Endodermal cell (in vitro differentiated cells): ENCODE data around the gene PGRMC1. TPM values are rescaled to one million over a fixed set of nuclear protein-coding genes. Genes with fewer than 3 reads are reported as not detected.

ENCODE experiments used
- DNase-seq: peaks from one replicate; pipeline ENCODE4 v3.0.0-alpha.2; 2017
- H3K27ac ChIP-seq: 2 replicates; pipeline ENCODE4 v1.5.1; 2013; ENCODE audit warnings: mild to moderate bottlenecking, low read depth, low read length, moderate library complexity
- H3K27me3 ChIP-seq: 2 replicates; pipeline ENCODE4 v1.6.1; 2013; ENCODE audit warnings: mild to moderate bottlenecking, low read length, moderate library complexity; ENCODE audit not compliant: insufficient read depth, control insufficient read depth, poor library complexity, severe bottlenecking
- H3K36me3 ChIP-seq: 2 replicates; pipeline ENCODE4 v1.7.0; 2013; ENCODE audit warnings: mild to moderate bottlenecking, low read length, moderate library complexity; ENCODE audit not compliant: control insufficient read depth, insufficient read depth
- H3K4me1 ChIP-seq: one replicate; pipeline ENCODE4 v1.7.0; 2013; ENCODE audit warnings: low read length; ENCODE audit not compliant: control insufficient read depth, insufficient read depth
- H3K4me3 ChIP-seq: 2 replicates; pipeline ENCODE4 v1.5.1; 2013; ENCODE audit warnings: mild to moderate bottlenecking, low read length, moderate library complexity
- H3K9ac ChIP-seq: 2 replicates; pipeline ENCODE4 v1.6.1; 2013; ENCODE audit warnings: mild to moderate bottlenecking, low read length, moderate library complexity; ENCODE audit not compliant: poor library complexity, severe bottlenecking; ENCODE audit errors: extremely low read depth
- H3K9me3 ChIP-seq: 2 replicates; pipeline ENCODE4 v1.6.1; 2013; ENCODE audit warnings: mild to moderate bottlenecking, low read length, moderate library complexity; ENCODE audit not compliant: control insufficient read depth
- H3K27ac Mint-ChIP-seq: 2 replicates; pipeline ENCODE4 v1.8.0; 2020; ENCODE audit warnings: mixed read lengths
- H3K27me3 Mint-ChIP-seq: 2 replicates; pipeline ENCODE4 v1.8.0; 2021; ENCODE audit warnings: mild to moderate bottlenecking, mixed read lengths; ENCODE audit not compliant: insufficient read depth
- H3K36me3 Mint-ChIP-seq: 2 replicates; pipeline ENCODE4 v1.8.0; 2020; ENCODE audit warnings: low read depth, mixed read lengths
- H3K4me1 Mint-ChIP-seq: 2 replicates; pipeline ENCODE4 v1.8.0; 2020; ENCODE audit warnings: mixed read lengths
- H3K4me3 Mint-ChIP-seq: 2 replicates; pipeline ENCODE4 v1.8.0; 2020; ENCODE audit warnings: mild to moderate bottlenecking, moderate library complexity, mixed read lengths
- H3K9me3 Mint-ChIP-seq: 2 replicates; pipeline ENCODE4 v1.8.0; 2020; ENCODE audit warnings: mild to moderate bottlenecking, mixed read lengths
- WGBS, 2 experiments: methylation state at CpG; one replicate each; pipeline versions ENCODE4 v1.1.5 to v1.1.7; 2013; ENCODE audit warnings: missing lambda C conversion rate in 2 of 2, mixed read lengths in 1 of 2; ENCODE audit not compliant: insufficient coverage in 1 of 2, insufficient read length in 1 of 2; 5-methylcytosine and 5-hydroxymethylcytosine counted together
- total RNA-seq, 2 donors: library from RNA; stranded (reverse); fragmentation: NEBNext Ultra II Directional in 1 of 2; extraction: Animal tissue kit (Norgen Biotek cat#: 25700) in 1 of 2; gene quantifications; 2 replicates in 1 of 2; 3 replicates in 1 of 2; pipeline ENCODE4 v1.2.1, GENCODE V29; 2021
- TF ChIP-seq, protein P1 (sequence below): fragments of 200-600 bp; sonication (generic); conservative IDR thresholded peaks from 2 replicates; pipeline ENCODE4 v1.5.0; 2021; ENCODE audit warnings: antibody characterized with exemption, mild to moderate bottlenecking

Gene PGRMC1
- total RNA-seq, 2 donors from 2014 or later: 108 to 115 TPM

GRCh38 chrX:119249891-119250290 is 13.8 kb downstream of the PGRMC1 start:
- no peaks in the 10 kb centered on the region for H3K9me3 ChIP-seq
- H3K27me3 ChIP-seq: no peaks in the 10 kb centered on the region
- H3K36me3 ChIP-seq: peaks cover 16% of the 10 kb centered on the region
- no peak for DNase-seq
- no peak overlapping the region for H3K4me3 Mint-ChIP-seq
- H3K27me3 Mint-ChIP-seq: no peaks in the 10 kb centered on the region
- H3K27ac ChIP-seq: no peak overlapping the region
- H3K4me1 Mint-ChIP-seq: no peaks in the 10 kb centered on the region
- H3K9ac ChIP-seq: no peak overlapping the region
- no peaks in the 10 kb centered on the region for H3K4me1 ChIP-seq
- H3K36me3 Mint-ChIP-seq: peaks cover 2% of the 10 kb centered on the region
- WGBS, 2 experiments: 94 to 100% methylated on average over 2 to 3 of the region's 3 CpGs
- H3K9me3 Mint-ChIP-seq: peaks cover 49% of the 10 kb centered on the region
- TF ChIP-seq, protein P1, sequence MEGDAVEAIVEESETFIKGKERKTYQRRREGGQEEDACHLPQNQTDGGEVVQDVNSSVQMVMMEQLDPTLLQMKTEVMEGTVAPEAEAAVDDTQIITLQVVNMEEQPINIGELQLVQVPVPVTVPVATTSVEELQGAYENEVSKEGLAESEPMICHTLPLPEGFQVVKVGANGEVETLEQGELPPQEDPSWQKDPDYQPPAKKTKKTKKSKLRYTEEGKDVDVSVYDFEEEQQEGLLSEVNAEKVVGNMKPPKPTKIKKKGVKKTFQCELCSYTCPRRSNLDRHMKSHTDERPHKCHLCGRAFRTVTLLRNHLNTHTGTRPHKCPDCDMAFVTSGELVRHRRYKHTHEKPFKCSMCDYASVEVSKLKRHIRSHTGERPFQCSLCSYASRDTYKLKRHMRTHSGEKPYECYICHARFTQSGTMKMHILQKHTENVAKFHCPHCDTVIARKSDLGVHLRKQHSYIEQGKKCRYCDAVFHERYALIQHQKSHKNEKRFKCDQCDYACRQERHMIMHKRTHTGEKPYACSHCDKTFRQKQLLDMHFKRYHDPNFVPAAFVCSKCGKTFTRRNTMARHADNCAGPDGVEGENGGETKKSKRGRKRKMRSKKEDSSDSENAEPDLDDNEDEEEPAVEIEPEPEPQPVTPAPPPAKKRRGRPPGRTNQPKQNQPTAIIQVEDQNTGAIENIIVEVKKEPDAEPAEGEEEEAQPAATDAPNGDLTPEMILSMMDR: no peak
- no peak overlapping the region for H3K27ac Mint-ChIP-seq
- H3K4me3 ChIP-seq: no peak overlapping the region

- no peak overlapping the region for H3K4me3 ChIP-seq
- TF ChIP-seq, protein P1: no peak
- no peak overlapping the region for H3K27ac ChIP-seq
- Mint-ChIP-seq H3K4me3 (no peak overlapping the region), H3K27ac (no peak overlapping the region), H3K27me3 (no peaks in the 10 kb centered on the region), H3K36me3 (no peaks in the 10 kb centered on the region), H3K4me1 (no peaks in the 10 kb centered on the region), H3K9me3 (peaks cover 42% of the 10 kb centered on the region)
- DNase-seq: no peak
- H3K27me3 ChIP-seq: no peaks in the 10 kb centered on the region
- H3K9me3 ChIP-seq: no peaks in the 10 kb centered on the region
- H3K4me1 ChIP-seq: no peaks in the 10 kb centered on the region
- no peak overlapping the region for H3K9ac ChIP-seq
- WGBS, 2 experiments: 95 to 100% methylated on average over 3 of the region's 4 CpGs
- H3K36me3 ChIP-seq: peaks cover 9% of the 10 kb centered on the region
These were observed 15.3 kb downstream of the PGRMC1 start for GRCh38 chrX:119251386-119251785.

DNA sequence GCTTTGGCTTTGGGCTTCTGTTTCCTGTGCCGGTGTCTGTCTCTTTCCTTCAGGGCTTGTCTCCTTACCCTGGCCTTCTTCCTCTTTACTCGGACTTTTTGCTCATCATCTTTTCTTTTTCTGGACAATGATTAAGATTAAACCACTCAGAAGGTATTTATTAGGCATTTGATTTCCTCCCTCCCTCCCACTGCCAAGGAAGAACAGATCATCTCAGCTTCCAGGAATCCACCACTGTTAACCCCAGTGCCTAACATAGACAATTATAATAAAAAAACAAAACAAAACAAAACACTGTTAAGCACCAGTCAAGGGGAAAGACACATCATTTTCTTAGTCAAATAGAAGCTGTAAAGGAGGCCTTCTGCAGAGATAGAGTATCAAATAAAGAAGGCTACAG is 16.6 kb downstream of the PGRMC1 start:
- Mint-ChIP-seq H3K27me3 (no peaks in the 10 kb centered on the region), H3K4me3 (no peak overlapping the region), H3K36me3 (no peaks in the 10 kb centered on the region), H3K27ac (no peak overlapping the region), H3K4me1 (no peaks in the 10 kb centered on the region), H3K9me3 (peaks cover 48% of the 10 kb centered on the region)
- 94% methylated on average over 2 of the region's 2 CpGs; no CpG with 5 or more reads in 1 of the 2 experiments for WGBS, 2 experiments
- Histone ChIP-seq H3K9ac (no peak overlapping the region), H3K9me3 (no peaks in the 10 kb centered on the region), H3K4me1 (no peaks in the 10 kb centered on the region), H3K36me3 (peaks cover 9% of the 10 kb centered on the region), H3K27ac (no peak overlapping the region), H3K4me3 (no peak overlapping the region), H3K27me3 (no peaks in the 10 kb centered on the region)
- TF ChIP-seq, protein P1: no peak
- DNase-seq: no peak
